Measurements from ENCODE around the gene FETUB.
A peak's percentile ranks its signal among the peaks of the same experiment; 100 is the strongest.
"Not testable (repeated sequence)": the region's sequence is repeated elsewhere in the genome, so short reads cannot be mapped to it uniquely, and the experiment has no call there.

Gene FETUB

DNA sequence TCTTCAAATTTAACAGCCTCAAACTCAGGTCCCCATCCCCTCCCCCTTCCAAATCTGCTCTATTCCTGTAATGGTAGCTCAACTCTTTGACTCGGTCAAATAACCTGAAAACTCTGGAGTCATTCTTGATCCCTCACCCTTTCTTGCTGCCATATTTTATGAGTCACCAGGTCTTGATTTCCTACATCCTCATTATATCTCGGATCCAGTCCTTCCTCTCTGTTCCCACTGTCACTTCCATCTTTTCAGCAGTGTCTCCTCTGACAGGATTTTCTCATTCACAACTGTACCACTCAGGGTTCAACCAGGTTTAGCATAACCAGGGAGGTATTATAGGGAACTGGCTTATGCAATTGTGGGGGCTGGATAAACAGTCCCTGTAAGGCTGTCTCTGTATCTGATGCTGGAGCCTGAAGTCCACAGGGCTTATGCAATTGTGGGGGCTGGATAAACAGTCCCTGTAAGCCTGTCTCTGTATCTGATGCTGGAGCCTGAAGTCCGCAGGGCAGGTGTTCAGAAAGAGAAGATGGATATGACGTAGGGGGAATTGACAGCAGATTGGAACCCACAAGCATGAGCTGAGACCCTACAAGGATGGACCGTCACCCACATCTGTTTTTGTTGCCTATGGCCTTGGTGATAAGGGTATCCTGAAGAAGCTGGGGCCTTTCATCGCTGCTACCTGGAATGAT is 9.1 kb upstream of the FETUB start:
- no peak for DNase-seq (ENCODE audit: extremely low read depth in 1 of 2, low read depth in 1 of 2)

DNA sequence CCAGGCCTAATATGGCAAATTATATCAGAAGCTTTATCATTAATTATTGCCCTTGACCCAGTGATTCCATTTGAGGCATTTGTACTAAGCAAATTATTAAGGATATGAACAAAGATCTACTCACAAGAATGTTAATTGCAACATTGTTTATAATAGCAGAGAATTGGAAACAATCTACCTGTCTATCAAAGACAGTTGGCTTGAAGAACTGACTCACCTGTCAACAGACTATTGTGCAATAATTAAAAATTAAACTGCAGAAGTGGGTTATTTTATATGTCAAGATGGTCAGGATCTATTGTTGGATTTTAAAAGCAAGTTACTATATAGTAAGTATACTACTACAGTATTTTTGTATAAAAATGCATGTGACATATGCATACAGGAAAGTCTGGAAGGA is 6.7 kb upstream of the FETUB start:
- DNase-seq (ENCODE audit: extremely low read depth in 1 of 2, low read depth in 1 of 2) = no peak

- DNase-seq (ENCODE audit: extremely low read depth in 1 of 2, low read depth in 1 of 2) = not testable (repeated sequence)
Measured at GRCh38 chr3:186634207-186634606, 6.0 kb upstream of the FETUB start.

DNA sequence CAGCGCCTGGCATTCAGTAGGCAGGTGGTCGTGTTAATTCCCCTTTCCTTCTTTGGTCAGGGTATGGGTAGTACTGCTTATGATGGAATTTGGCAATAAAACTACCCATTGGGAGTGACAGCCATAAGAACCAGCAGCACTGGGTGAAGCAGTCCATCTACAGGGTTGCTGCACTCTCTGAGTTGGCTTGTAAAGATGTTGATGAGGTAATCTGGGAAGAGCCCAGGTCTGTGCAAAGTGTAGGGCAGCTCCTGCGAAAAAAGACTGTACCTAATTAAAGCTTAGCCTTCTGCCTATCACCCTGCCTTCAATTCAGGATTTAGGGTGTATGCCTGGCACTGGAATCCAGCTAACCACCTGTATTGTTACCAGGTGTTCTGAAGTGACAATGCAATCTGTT is 4.7 kb upstream of the FETUB start:
- no peak for DNase-seq (ENCODE audit: extremely low read depth in 1 of 2, low read depth in 1 of 2)

DNA sequence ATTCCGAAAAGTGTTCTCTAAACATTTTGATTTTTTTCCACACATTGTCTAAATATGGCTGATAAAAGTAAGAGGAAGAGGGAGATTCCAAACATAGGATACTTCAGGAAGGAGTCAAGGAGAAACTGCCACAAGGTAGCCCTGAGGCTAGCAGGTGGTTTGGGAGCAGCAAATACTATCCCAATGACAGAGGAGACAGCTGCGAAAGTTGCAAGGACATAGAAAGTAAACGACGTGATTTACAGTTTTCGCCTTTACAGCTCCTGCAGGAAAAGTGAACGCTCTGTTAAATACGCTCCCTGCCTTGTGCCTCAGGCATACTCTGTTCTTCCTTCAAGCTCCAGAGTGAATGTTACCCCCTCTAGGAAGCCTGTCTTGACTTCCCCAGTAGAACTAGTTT is 3.7 kb upstream of the FETUB start:
- no peak for DNase-seq (ENCODE audit: extremely low read depth in 1 of 2, low read depth in 1 of 2)

DNA sequence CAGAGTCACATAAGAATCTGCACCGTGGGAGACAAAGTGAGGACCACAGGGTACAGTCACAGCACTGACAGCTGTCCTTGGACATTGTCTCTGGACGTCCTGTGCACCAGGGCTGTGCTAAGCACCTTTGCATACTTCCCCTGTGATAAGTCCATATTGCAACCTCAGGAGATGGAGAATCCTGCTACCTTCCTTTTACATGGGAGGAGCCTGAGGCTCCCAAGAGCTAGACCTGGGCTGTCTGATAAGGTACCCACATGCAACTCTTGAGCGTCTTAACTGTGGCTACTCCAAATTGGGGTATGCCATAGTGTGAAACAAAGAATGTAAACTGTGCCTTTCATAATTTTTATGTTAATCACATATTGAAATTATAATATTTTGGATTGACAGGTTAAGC is 2.5 kb upstream of the FETUB start:
- DNase-seq (ENCODE audit: extremely low read depth in 1 of 2, low read depth in 1 of 2) = no peak

- no peak for DNase-seq (ENCODE audit: extremely low read depth in 1 of 2, low read depth in 1 of 2)
Measured at GRCh38 chr3:186638259-186638658, 1.9 kb upstream of the FETUB start.

GRCh38 chr3:186640473-186640818 is 247 bp downstream of the FETUB start:
- DNase-seq (ENCODE audit: extremely low read depth in 1 of 2, low read depth in 1 of 2) = no peak

- DNase-seq (ENCODE audit: extremely low read depth in 1 of 2, low read depth in 1 of 2) = no peak
Measured at GRCh38 chr3:186640929-186641328, 730 bp downstream of the FETUB start.

GRCh38 chr3:186642014-186642413 is 1.8 kb downstream of the FETUB start:
- peak in 1 of 2 donors; percentile 5 for DNase-seq (ENCODE audit: extremely low read depth in 1 of 2, low read depth in 1 of 2)

DNA sequence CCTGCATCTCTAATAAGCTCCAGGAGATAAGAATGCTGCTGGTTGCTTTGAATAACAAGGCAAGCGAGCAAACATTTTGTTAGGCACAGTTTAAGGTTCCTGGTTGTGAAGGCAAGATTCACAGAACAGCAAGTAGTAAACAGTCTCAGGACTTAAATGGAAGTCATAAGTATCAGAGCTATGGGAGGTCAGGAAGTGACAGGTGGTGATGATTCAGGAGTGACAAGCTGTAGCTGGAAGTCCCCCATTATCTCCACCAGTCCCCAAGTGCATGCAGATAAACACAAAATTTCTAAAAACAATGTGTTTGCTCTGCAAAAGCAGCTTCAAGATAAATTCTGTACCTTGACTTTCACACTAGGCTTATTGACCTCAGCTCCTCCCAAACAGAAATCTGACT is 3.3 kb downstream of the FETUB start:
- no peak for DNase-seq (ENCODE audit: extremely low read depth in 1 of 2, low read depth in 1 of 2)

DNA sequence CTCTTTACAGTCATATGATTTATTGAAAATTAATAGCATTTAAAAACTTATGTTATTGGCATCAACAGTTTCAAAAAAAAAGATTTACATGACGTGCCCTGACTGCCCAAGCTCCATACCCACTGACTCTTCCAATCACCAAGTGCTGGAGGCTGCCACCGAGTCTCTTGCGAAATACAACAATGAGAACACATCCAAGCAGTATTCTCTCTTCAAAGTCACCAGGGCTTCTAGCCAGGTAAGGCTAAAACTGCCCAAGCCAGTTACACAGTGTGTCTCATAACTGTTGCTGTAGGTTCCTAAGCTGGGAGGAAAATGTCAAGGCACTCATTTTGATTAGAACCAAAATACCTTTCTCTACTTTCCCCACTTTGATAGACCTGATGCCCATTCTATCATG is 4.5 kb downstream of the FETUB start:
- no peak for DNase-seq (ENCODE audit: extremely low read depth in 1 of 2, low read depth in 1 of 2)

GRCh38 chr3:186646106-186646505 is 5.9 kb downstream of the FETUB start:
- no peak for DNase-seq (ENCODE audit: extremely low read depth in 1 of 2, low read depth in 1 of 2)

DNA sequence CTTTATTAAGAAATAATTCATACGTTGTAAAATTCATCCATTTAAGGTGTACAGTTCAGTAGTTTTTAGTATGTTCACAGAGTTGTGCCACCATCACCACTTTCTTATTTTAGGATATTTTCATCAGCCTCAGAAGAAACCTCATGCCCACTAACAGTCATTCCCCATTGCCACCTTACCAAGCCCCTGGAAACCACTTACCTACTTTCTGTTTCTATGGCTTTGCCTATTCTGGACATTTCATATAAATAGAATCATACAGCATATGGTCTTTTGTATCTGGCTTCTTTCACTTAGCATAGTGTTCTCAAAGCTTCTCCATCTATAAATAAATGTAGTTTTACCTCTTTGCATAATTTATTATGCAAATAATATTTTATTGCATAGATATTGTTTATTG is 6.6 kb downstream of the FETUB start:
- DNase-seq (ENCODE audit: extremely low read depth in 1 of 2, low read depth in 1 of 2) = no peak

DNA sequence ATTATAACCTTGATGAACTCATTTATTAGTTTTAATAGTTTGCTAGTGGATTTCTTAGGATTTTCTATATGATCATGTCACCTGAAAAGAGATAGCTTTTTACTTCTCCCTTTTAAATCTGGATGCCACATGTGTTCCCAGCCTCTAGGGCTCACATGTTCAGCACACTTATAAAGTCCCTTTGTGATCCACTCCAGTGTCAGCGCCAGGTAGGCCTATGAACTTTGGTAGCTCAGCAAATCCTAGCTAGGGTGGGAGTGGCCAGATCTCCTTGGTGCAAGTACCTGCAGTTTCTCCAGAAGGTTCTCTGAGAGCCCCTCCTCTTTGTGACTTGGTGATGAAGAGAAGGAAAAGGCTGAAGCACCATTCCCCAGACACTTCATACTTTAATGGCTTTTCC is 8.7 kb downstream of the FETUB start:
- DNase-seq (ENCODE audit: extremely low read depth in 1 of 2, low read depth in 1 of 2) = no peak

DNA sequence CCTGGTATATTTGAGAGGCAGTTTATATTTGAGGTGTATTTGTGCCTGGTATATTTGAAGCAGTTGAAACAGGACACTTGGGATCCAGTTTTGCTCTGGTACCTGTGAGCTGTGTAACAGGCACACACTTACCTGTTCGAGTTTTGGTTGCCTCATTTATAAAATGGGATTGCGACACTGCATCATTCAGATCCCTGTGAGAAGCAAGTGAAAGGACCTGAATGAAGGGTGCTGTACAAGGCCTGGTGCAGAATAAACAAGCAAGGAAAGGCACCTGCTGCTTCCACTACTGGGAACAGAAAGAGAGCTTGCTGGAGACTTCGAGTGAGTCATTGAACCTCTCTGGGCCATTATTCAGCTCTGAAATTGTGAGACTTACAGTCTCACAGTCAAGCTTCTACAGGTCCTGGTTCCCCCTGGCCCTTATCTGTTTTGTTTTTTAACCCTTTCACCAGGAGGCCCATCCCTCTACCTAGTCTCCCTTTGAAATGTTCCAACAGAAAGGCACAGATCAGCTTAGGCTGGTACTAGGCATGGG is 11.5 kb downstream of the FETUB start:
- no peak for DNase-seq (ENCODE audit: extremely low read depth in 1 of 2, low read depth in 1 of 2)

DNA sequence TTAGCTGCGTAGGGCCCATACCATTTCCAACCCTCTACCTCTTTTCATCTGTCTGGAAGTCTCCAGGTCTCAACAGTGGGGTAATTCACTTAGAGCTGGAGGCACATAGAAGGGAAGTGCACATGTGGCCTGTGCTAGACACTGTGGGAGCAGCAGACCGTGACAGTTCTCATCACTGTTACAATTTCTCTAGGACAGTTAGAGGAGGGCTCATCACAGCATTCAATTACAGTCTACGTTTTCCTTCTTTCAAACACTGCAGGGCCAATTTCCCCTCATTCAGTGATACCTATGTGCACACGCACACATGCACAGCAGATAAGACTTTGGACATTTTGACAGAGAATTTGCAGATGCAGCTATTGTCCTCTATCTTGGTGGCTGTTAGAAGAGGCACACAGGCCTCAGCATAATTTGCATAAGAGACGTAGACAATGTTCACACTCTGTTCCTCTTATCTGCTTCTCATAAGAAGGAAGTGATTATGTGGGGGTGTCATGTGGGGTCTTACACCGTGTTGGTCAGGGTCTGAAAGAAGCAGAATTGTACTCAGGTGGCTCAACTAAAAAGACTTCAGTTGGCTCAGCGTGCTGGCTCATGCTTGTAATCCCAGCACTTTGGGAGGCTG is 13.0 kb downstream of the FETUB start:
- DNase-seq (ENCODE audit: extremely low read depth in 1 of 2, low read depth in 1 of 2) = no peak

DNA sequence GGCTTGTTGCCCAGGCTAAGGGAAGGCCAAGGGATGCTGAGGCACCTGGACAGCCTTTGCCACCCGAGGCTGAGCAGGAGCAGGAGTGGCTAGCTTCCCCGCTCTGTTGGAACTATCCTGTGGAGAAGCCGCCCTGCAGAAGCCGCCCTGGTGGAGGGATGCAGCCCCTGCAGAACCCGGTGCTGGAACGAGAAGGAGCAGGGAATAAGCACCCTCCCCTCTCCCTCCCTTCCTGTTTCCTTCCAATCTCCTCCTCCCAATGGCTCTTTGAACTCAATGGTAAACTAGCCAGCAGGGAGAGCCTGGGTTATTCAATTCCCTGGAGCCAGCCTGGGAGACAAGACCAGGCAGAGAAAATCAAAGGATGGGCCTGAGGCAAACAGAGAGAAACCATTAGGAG is 13.8 kb downstream of the FETUB start:
- no peak for DNase-seq (ENCODE audit: extremely low read depth in 1 of 2, low read depth in 1 of 2)

- DNase-seq (ENCODE audit: extremely low read depth in 1 of 2, low read depth in 1 of 2) = no peak
Measured at GRCh38 chr3:186663361-186664118, 23.3 kb downstream of the FETUB start.

DNA sequence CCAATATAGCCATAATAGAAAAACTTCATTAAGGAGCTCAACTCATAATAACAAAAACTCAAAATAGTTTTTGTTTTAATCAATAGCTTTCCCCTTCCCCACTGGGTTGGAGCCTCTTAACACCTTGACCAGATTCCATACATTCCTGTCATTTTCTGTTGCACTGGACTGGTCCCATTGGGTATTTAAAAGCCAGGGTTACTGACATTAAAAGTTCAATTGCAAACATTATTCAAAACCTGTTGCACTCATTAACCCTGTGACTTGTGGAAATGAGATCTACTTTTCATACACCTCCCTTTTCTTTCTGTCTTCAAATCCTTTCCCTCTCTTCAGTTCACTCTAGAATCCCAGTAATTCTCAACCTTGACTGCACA is 23.9 kb downstream of the FETUB start:
- no peak for DNase-seq (ENCODE audit: extremely low read depth in 1 of 2, low read depth in 1 of 2)

DNA sequence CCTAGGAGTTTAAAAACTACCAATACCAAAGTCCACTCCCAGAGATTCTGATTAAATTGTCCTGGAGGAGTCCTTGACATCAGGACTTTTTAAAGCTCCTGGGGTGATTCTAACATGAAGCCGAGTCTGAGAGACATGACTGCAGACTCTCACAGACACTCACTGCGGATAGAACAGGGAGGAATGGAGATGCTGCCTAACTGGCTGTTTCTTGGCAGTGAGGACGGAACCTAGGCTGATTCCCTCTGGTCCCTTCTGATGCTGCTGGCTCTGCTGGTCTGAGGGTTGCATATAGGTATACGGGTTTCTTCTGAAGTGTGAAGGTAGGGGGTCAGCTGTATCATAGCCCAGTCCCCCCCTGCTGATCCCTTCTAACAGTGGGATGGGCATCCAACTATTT is 24.3 kb downstream of the FETUB start:
- DNase-seq (ENCODE audit: extremely low read depth in 1 of 2, low read depth in 1 of 2) = no peak

- no peak for DNase-seq (ENCODE audit: extremely low read depth in 1 of 2, low read depth in 1 of 2)
Measured at GRCh38 chr3:186665625-186666188, 25.5 kb downstream of the FETUB start, which contains the start of gene HRG. Gene HRG (plus strand): TSS chr3:186666014. CDS start chr3:186666032, 18 bp downstream.
